HCT116 (cell line): ENCODE data around the gene MAPK4. TPM values are rescaled to one million over a fixed set of nuclear protein-coding genes. Genes with fewer than 3 reads are reported as not detected.

ENCODE experiments used
- ATAC-seq: fragments of 200-7000 bp; cut with Tn5 transposase; 2 replicates; pipeline ENCODE4 v1.9.1; 2020; ENCODE audit warnings: mild to moderate bottlenecking, moderate library complexity
- BruUV-seq: library from RNA; stranded (reverse); fragments of 400-500 nt; replicated peaks from 2 replicates; lab custom pipeline; 2021; lab: Mats Ljungman, UMichigan
- CTCF ChIA-PET: fragments of 300-600 bp; sonication (Branson Sonifier 250); formaldehyde crosslinking; loops from one replicate; lab custom pipeline; 2021; ENCODE audit warnings: antibody characterized with exemption; lab: Charles Lee
- POLR2A ChIA-PET: fragments of 300-600, 350-600 bp; sonication (Branson Sonifier 250); formaldehyde crosslinking; loops from one replicate; lab custom pipeline; 2021; ENCODE audit warnings: antibody characterized with exemption; lab: Charles Lee
- RAD21 ChIA-PET, 2 experiments: fragments of 300-600 bp; sonication (Branson Sonifier 250); formaldehyde crosslinking; loops; one replicate each; lab custom pipeline; 2023; ENCODE audit warnings: low total read pairs in 2 of 2; ENCODE audit not compliant: uncharacterized antibody in 2 of 2, unreplicated experiment in 2 of 2, low non-redundant PET in 1 of 2; lab: Charles Lee
- DNase-seq: peaks from one replicate; pipeline ENCODE4 v3.0.0-alpha.2; 2010; ENCODE audit warnings: low read depth, low spot score
- H2AFZ ChIP-seq: fragments of 200-600 bp; shearing (Covaris generic), sonication (generic); 2 replicates; pipeline ENCODE4 v1.6.1; 2017; ENCODE audit warnings: low read depth, mixed run types, mixed read lengths, antibody characterized with exemption, low read length; ENCODE audit not compliant: poor library complexity, severe bottlenecking
- H3K27ac ChIP-seq: 2 replicates; pipeline ENCODE4 v1.5.1; 2012; ENCODE audit warnings: low read depth, low read length
- H3K27me3 ChIP-seq: fragments of 200-600 bp; sonication (generic); 2 replicates; pipeline ENCODE4 v1.6.1; 2016; ENCODE audit warnings: mixed run types, low read length, mixed read lengths; ENCODE audit not compliant: insufficient read depth
- H3K36me3 ChIP-seq, 2 experiments: fragments of 200-500 bp in 1 of 2; fragments of 200-600 bp in 1 of 2; sonication (Bioruptor generic) in 1 of 2; sonication (generic) in 1 of 2; 2 replicates each; pipeline versions ENCODE4 v1.5.1 to v1.6.1; 2014 to 2016; ENCODE audit warnings: low read length in 2 of 2, inconsistent platforms in 1 of 2, mixed read lengths in 1 of 2, mixed run types in 1 of 2; ENCODE audit not compliant: insufficient read depth in 2 of 2, control insufficient read depth in 1 of 2
- H3K4me1 ChIP-seq, 2 experiments: fragments of 200-600 bp in 1 of 2; sonication (generic) in 1 of 2; 2 replicates each; pipeline versions ENCODE4 v1.5.1 to v1.6.1; 2012 to 2017; ENCODE audit warnings: low read length in 2 of 2, inconsistent platforms in 1 of 2, mild to moderate bottlenecking in 1 of 2, mixed read lengths in 1 of 2, mixed run types in 1 of 2, moderate library complexity in 1 of 2; ENCODE audit not compliant: insufficient read depth in 2 of 2, control insufficient read depth in 1 of 2
- H3K4me2 ChIP-seq: fragments of 200-600 bp; sonication (generic); 2 replicates; pipeline ENCODE4 v1.6.1; 2017; ENCODE audit warnings: mixed run types, low read length, mixed read lengths
- H3K4me3 ChIP-seq, 2 experiments: fragments of 200-600 bp in 1 of 2; sonication (generic) in 1 of 2; replicated peaks in 1 of 2; 2 replicates each; pipeline ENCODE4 v1.5.1; 2011 to 2016; ENCODE audit warnings: low read length in 2 of 2, control low read depth in 1 of 2, low read depth in 1 of 2, mild to moderate bottlenecking in 1 of 2, mixed read lengths in 1 of 2, mixed run types in 1 of 2
- H3K79me2 ChIP-seq: fragments of 200-600 bp; sonication (generic); 2 replicates; pipeline ENCODE4 v1.6.1; 2017; ENCODE audit warnings: mild to moderate bottlenecking, mixed run types, low read length, moderate library complexity, mixed read lengths; ENCODE audit not compliant: insufficient read depth
- H3K9ac ChIP-seq: fragments of 200-600 bp; sonication (generic); 2 replicates; pipeline ENCODE4 v1.6.1; 2016; ENCODE audit warnings: low read length, mixed read lengths
- H3K9me2 ChIP-seq: fragments of 200-600 bp; sonication (generic), shearing (Covaris generic); 2 replicates; pipeline ENCODE4 v1.6.1; 2017; ENCODE audit warnings: mixed run types, mild to moderate bottlenecking, moderate library complexity; ENCODE audit not compliant: insufficient read depth
- H3K9me3 ChIP-seq, 2 experiments: fragments of 200-500 bp in 1 of 2; fragments of 200-600 bp in 1 of 2; sonication (Bioruptor generic) in 1 of 2; sonication (generic) in 1 of 2; 2 replicates each; pipeline ENCODE4 v1.6.1; 2014 to 2017; ENCODE audit warnings: low read length in 2 of 2, mixed read lengths in 2 of 2, inconsistent platforms in 1 of 2, low read depth in 1 of 2, mild to moderate bottlenecking in 1 of 2, mixed run types in 1 of 2, moderate library complexity in 1 of 2; ENCODE audit not compliant: control insufficient read depth in 1 of 2, insufficient read depth in 1 of 2
- H4K20me1 ChIP-seq: fragments of 200-600 bp; sonication (generic), shearing (Covaris generic); 2 replicates; pipeline ENCODE4 v1.6.1; 2017; ENCODE audit warnings: mixed run types, mild to moderate bottlenecking, moderate library complexity; ENCODE audit not compliant: insufficient read depth
- ATF3 ChIP-seq: IDR thresholded peaks from 2 replicates; pipeline ENCODE4 v1.6.1; 2012
- CBX3 ChIP-seq: IDR thresholded peaks from 2 replicates; pipeline ENCODE4 v1.6.1; 2012; ENCODE audit warnings: low read depth
- CEBPB ChIP-seq: IDR thresholded peaks from 2 replicates; pipeline ENCODE4 v1.6.1; 2012; ENCODE audit warnings: low read depth
- CTCF ChIP-seq, 3 experiments: fragments of 200-600 bp in 1 of 3; sonication (generic) in 1 of 3; IDR thresholded peaks in 2 of 3; conservative IDR thresholded peaks in 1 of 3; 2 replicates each; pipeline ENCODE4 v1.5.1; 2012 to 2017; ENCODE audit warnings: low read depth in 2 of 3, low read length in 2 of 3, antibody characterized with exemption in 1 of 3, borderline replicate concordance in 1 of 3, control low read depth in 1 of 3, mild to moderate bottlenecking in 1 of 3, mixed read lengths in 1 of 3, mixed run types in 1 of 3, moderate library complexity in 1 of 3; ENCODE audit not compliant: insufficient read depth in 1 of 3
- EGR1 ChIP-seq: IDR thresholded peaks from 2 replicates; pipeline ENCODE4 v1.6.1; 2012; ENCODE audit warnings: low read depth
- ELF1 ChIP-seq: IDR thresholded peaks from 2 replicates; pipeline ENCODE4 v1.6.1; 2012; ENCODE audit warnings: low read depth, borderline replicate concordance
- EZH2 ChIP-seq: fragments of 200-600 bp; sonication (generic); IDR thresholded peaks from 2 replicates; pipeline ENCODE4 v1.6.1; 2017; ENCODE audit warnings: antibody characterized with exemption, mixed run types
- EZH2phosphoT487 ChIP-seq: fragments of 200-600 bp; IDR thresholded peaks from 2 replicates; pipeline ENCODE4 v1.6.1; 2018; ENCODE audit warnings: antibody characterized with exemption, borderline replicate concordance
- FOSL1 ChIP-seq: IDR thresholded peaks from 2 replicates; pipeline ENCODE4 v1.6.1; 2012; ENCODE audit warnings: low read depth
- MAX ChIP-seq: IDR thresholded peaks from 2 replicates; pipeline ENCODE4 v1.6.1; 2012
- POLR2A ChIP-seq: IDR thresholded peaks from 2 replicates; pipeline ENCODE4 v1.7.0; 2011; ENCODE audit warnings: borderline replicate concordance; ENCODE audit not compliant: insufficient read depth, insufficient read length; ENCODE audit errors: extremely low read depth
- POLR2AphosphoS5 ChIP-seq: IDR thresholded peaks from 2 replicates; pipeline ENCODE4 v1.6.1; 2011; ENCODE audit warnings: mild to moderate bottlenecking, low read depth, low read length, moderate library complexity
- RAD21 ChIP-seq: IDR thresholded peaks from 2 replicates; pipeline ENCODE4 v1.6.1; 2012; ENCODE audit warnings: low read depth, mild to moderate bottlenecking
- REST ChIP-seq: IDR thresholded peaks from 2 replicates; pipeline ENCODE4 v1.6.1; 2012; ENCODE audit warnings: low read depth
- SIN3A ChIP-seq: IDR thresholded peaks from 2 replicates; pipeline ENCODE4 v1.6.1; 2012; ENCODE audit warnings: low read depth
- SRF ChIP-seq: IDR thresholded peaks from 2 replicates; pipeline ENCODE4 v1.6.1; 2012; ENCODE audit warnings: low read depth
- TCF7L2 ChIP-seq: IDR thresholded peaks from 2 replicates; pipeline ENCODE4 v1.7.0; 2011; ENCODE audit warnings: borderline replicate concordance, inconsistent platforms; ENCODE audit not compliant: insufficient read depth, insufficient read length; ENCODE audit errors: extremely low read depth
- YY1 ChIP-seq: IDR thresholded peaks from 2 replicates; pipeline ENCODE4 v1.6.1; 2011; ENCODE audit warnings: low read length, low read depth, moderate library complexity, mild to moderate bottlenecking; ENCODE audit not compliant: insufficient replicate concordance; ENCODE audit errors: extremely low read depth
- ZBTB33 ChIP-seq: IDR thresholded peaks from 2 replicates; pipeline ENCODE4 v1.6.1; 2011; ENCODE audit warnings: mild to moderate bottlenecking, low read length, moderate library complexity; ENCODE audit not compliant: insufficient replicate concordance; ENCODE audit errors: extremely low read depth
- ZFX ChIP-seq: fragments of 450-650 bp; IDR thresholded peaks from 2 replicates; pipeline ENCODE4 v1.6.1; 2017
- intact Hi-C: fragments of 100-400 bp; cut with micrococcal nuclease; formaldehyde crosslinking; loops from 2 replicates; pipeline ENCODE4 v1.10.0; 2022
- total RNA-seq: library from RNA; stranded (reverse); gene quantifications from one replicate; pipeline ENCODE4 v1.2.1, GENCODE V29; 2021; ENCODE audit not compliant: unreplicated experiment

Gene MAPK4
- total RNA-seq, 1 experiment from 2014 or later = 0.89 TPM

GRCh38 chr18:50674307-50674980 lies 114.6 kb downstream of the MAPK4 start:
- Histone ChIP-seq H3K9me3 (no peaks in the 10 kb centered on the region), H3K4me1 (peaks cover 0 to 7% of the 10 kb centered on the region in 2 experiments; a peak in 1 of 4 replicates), H3K9ac (no peak overlapping the region), H3K36me3 (no peaks in the 10 kb centered on the region), H2AFZ (no peak overlapping the region), H3K4me2 (no peak overlapping the region), H3K27me3 (no peaks in the 10 kb centered on the region), H3K4me3 (no peak overlapping the region), H3K79me2 (no peaks in the 10 kb centered on the region), H3K9me2 (no peaks in the 10 kb centered on the region), H4K20me1 (no peaks in the 10 kb centered on the region), H3K27ac (no peak overlapping the region)
- ChIA-PET POLR2A (no interaction called here), CTCF (no interaction called here), RAD21 (no interaction called here)
- ATAC-seq (no peak), DNase-seq (no peak)
- TF ChIP-seq ATF3 (no peak), POLR2A (no peak), FOSL1 (no peak), YY1 (no peak), CEBPB (no peak), POLR2AphosphoS5 (no peak), CBX3 (no peak), REST (no peak), ZBTB33 (no peak), TCF7L2 (no peak), RAD21 (no peak), EZH2 (no peak), MAX (no peak), SIN3A (no peak), ZFX (no peak), SRF (no peak), CTCF (IDR thresholded peaks at IDR 0.05 in 2 of 3, conservative IDR thresholded peaks at IDR 0.05 in 1 of 3; ENCODE audit: borderline replicate concordance in 1 of 3, insufficient read depth in 1 of 3, low read depth in 2 of 3, low read length in 2 of 3) (no peak), EGR1 (no peak), EZH2phosphoT487 (no peak), ELF1 (no peak)
- no TSS peak for BruUV-seq
- intact Hi-C loops = loop anchor here (10.0 kb wide), 1 partner anchor 80 kb away; no protein-coding TSS in a partner anchor
